ENCODE results near the gene IFFO2.

IFFO2 gene

DNA sequence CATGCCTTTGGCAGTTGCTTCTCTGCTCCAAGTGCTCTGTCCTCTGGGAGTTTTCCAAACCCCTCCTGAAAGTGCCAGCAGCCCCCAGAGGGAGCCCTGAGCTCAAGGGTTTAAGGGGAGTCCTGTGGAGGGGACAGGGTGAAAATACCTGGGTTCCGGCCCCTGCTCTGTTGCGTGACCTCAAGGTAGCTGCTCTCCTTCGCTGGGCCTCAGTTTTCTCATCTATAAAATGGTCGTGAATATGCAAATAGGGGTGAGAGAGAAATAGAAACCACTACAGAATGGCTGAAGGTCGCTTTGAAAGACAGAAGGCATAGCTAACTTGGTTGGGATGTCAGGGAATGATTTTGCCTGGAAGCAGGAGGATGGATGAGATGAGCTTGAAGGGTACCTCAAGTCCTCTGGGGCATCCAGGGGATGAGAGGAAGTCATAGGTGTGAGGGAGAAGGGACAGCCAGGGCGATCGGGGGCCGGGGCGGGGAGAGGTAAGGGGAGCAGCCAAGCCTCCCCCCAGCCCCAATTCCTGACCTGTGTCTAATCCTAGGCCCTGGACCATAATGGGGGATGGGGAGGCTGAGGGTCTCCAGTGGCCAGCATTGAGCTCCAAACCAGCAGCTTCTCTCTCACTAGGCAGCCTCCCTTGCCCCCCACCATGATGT, 12.4 kb downstream of the IFFO2 start:
- no peaks in the 10 kb centered on the region for H3K36me3 Mint-ChIP-seq (ENCODE audit: low read depth)
- peak overlapping the region in 2 of 3 experiments; percentile 3 to 10 for H3K4me3 Mint-ChIP-seq
- H3K4me1 Mint-ChIP-seq, result peaks cover 85% of the 10 kb centered on the region
- TF ChIP-seq, protein P1, sequence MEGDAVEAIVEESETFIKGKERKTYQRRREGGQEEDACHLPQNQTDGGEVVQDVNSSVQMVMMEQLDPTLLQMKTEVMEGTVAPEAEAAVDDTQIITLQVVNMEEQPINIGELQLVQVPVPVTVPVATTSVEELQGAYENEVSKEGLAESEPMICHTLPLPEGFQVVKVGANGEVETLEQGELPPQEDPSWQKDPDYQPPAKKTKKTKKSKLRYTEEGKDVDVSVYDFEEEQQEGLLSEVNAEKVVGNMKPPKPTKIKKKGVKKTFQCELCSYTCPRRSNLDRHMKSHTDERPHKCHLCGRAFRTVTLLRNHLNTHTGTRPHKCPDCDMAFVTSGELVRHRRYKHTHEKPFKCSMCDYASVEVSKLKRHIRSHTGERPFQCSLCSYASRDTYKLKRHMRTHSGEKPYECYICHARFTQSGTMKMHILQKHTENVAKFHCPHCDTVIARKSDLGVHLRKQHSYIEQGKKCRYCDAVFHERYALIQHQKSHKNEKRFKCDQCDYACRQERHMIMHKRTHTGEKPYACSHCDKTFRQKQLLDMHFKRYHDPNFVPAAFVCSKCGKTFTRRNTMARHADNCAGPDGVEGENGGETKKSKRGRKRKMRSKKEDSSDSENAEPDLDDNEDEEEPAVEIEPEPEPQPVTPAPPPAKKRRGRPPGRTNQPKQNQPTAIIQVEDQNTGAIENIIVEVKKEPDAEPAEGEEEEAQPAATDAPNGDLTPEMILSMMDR (IDR thresholded peaks at IDR 0.05; ENCODE audit: unreplicated experiment in 3 of 3), result no peak
- H3K27ac Mint-ChIP-seq, result peak overlapping the region in 2 of 3 experiments; percentile 36 to 94
- H3K27me3 Mint-ChIP-seq (ENCODE audit: low read depth), result peaks cover 7% of the 10 kb centered on the region
- H3K9me3 Mint-ChIP-seq, result no peaks in the 10 kb centered on the region

DNA sequence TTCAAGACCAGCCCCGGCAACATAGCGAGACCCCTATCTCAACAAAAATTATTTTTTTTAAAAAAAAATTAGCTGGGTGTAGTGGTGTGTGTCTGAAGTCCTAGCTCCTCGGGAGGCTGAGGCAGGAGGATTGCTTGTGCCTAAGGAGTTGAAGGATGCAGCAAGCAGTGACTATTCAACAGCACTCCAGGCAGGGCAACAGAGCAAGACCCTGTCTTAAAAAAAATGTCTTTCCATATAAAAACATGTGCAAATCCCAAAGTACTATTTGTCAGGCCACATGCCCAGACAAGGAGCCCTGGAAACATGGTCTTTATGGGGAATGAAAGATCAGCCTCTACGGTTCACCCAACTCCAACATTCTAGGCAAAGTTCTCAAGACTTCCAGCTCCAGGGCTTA, 13.3 kb downstream of the IFFO2 start:
- Mint-ChIP-seq H3K4me1 (peaks cover 79% of the 10 kb centered on the region), H3K4me3 (no peak overlapping the region), H3K27ac (peak overlapping the region; percentile 59 to 94 (median 69)), H3K36me3 (ENCODE audit: low read depth) (no peaks in the 10 kb centered on the region), H3K9me3 (no peaks in the 10 kb centered on the region), H3K27me3 (ENCODE audit: low read depth) (peaks cover 7% of the 10 kb centered on the region)
- TF ChIP-seq, protein P1 (IDR thresholded peaks at IDR 0.05; ENCODE audit: unreplicated experiment in 3 of 3), result no peak

DNA sequence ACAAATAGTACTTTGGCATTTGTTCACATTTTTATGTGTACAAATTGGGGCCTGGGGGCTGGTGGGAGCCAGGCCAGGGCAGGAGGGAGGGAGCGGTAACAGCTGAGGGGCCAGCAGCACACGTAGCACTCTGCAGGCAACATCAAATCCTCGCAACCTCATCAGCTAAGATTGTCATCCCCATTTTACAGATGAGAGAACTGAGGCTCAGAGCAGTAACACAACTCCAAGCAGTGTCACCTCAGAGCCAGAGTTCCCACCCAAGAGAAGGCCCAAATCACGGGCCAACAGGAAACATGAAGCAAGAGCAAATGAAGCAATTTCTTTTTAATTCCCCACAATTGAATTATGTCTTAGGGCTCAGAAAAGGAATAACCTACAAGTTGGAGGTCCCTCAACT, 14.1 kb downstream of the IFFO2 start:
- TF ChIP-seq, protein P1 (IDR thresholded peaks at IDR 0.05; ENCODE audit: unreplicated experiment in 3 of 3), result no peak
- Mint-ChIP-seq H3K9me3 (no peaks in the 10 kb centered on the region), H3K27ac (peak overlapping the region; percentile 69 to 84 (median 77)), H3K36me3 (ENCODE audit: low read depth) (no peaks in the 10 kb centered on the region), H3K4me3 (no peak overlapping the region), H3K27me3 (ENCODE audit: low read depth) (peaks cover 4% of the 10 kb centered on the region), H3K4me1 (peaks cover 75% of the 10 kb centered on the region)

DNA sequence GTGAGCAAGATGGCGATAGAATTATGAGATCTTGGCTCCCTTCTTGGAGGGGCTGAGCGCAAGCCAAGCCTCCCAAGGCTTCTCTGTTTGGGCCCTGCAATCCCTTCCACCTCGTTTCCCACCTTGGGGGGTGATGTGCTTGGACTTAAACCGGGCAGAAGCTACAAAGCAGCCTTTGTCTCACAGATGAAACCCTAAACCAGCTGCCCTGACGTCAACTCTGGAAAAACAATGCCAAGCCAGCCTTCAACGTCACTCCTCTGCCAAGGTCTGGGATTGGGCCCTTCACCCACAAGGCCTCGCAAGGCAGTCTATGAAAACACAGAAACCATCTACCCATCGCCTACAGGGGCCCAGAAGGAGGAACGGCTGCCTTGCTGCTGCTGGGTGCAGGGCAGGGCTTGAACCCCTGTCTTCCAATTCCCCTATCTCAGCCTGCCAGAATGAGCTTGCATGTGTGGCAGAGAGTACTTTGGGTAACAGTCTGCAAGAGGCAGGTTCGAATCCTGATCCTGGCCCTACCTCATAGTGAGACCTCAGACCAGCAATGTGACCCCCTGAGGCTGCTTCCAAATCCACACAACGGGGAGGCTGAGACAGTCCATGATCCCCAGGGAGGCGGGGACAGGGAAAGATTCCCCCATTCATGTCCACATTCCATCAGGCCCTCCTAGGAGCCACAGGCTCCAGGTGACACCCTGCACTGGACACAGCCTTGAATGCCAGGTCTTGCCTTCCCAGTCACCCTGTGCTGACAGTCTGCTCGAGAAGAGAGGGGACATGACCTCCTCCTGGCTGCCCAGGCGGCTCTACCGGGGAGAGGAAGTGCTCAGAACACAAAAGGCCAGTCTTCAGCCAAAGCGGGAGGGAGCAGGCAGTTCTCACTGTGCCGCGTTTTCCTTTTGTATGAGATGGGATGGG, 15.0 kb downstream of the IFFO2 start:
- H3K27me3 Mint-ChIP-seq (ENCODE audit: low read depth), result peaks cover 4% of the 10 kb centered on the region
- H3K36me3 Mint-ChIP-seq (ENCODE audit: low read depth), result no peaks in the 10 kb centered on the region
- H3K27ac Mint-ChIP-seq, result peak overlapping the region; percentile 69 to 84 (median 77)
- peaks cover 72% of the 10 kb centered on the region for H3K4me1 Mint-ChIP-seq
- TF ChIP-seq, protein P1 (IDR thresholded peaks at IDR 0.05; ENCODE audit: unreplicated experiment in 3 of 3), result no peak
- peak overlapping the region in 2 of 3 experiments; percentile 10 to 27 for H3K4me3 Mint-ChIP-seq
- H3K9me3 Mint-ChIP-seq, result no peaks in the 10 kb centered on the region

DNA sequence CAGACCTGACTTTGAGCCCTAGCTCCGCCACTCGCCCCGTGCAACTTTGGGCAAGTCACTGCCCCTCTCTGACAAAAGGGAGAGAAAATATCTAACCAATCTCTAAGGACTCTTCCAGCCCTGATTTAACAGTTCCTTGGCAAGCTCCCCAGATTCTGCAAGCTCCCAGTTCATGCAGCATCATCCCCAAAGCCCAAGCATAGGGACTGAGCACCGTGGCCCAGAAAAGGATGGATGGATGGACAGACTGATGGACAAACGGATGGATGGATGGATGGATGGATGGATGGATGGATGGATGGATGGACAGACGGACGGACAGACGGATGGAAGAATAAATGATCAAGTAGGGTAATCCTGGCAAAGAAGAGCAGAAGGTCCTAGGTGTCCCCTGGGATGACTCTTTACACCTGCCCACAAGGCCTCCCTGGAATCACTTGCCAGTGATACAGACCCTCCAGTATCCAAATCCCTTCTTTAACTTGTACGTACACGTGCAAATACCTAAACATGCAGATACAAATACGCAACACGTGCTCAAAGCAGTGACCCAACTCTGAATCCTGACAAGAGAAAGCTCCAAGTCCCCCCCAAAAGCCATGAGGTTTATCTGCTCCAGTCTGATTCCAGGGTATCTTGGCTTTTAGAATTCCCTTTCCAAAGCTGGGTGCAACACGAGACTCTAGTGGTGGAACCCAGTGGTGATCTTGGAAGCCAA, 16.0 kb downstream of the IFFO2 start:
- H3K27me3 Mint-ChIP-seq (ENCODE audit: low read depth), result peaks cover 4% of the 10 kb centered on the region
- no peaks in the 10 kb centered on the region for H3K36me3 Mint-ChIP-seq (ENCODE audit: low read depth)
- H3K9me3 Mint-ChIP-seq, result no peaks in the 10 kb centered on the region
- H3K27ac Mint-ChIP-seq, result peak overlapping the region; percentile 66 to 84 (median 69)
- H3K4me3 Mint-ChIP-seq, result peak overlapping the region in 2 of 3 experiments; percentile 53 to 59
- peaks cover 66% of the 10 kb centered on the region for H3K4me1 Mint-ChIP-seq
- TF ChIP-seq, protein P1 (IDR thresholded peaks at IDR 0.05; ENCODE audit: unreplicated experiment in 3 of 3), result no peak
